Mesenchymal stem cell (in vitro differentiated cells and primary cell): ENCODE measurements around the gene ELMO1.
A peak's percentile ranks its signal among the peaks of the same experiment; 100 is the strongest.

Experiments used
- DNase-seq: peaks from one replicate; pipeline ENCODE4 v3.0.0-alpha.2; 2013
- H2AFZ ChIP-seq: one replicate; pipeline ENCODE4 v1.6.1; 2013; ENCODE audit warnings: low read depth, mild to moderate bottlenecking, control low read depth, inconsistent platforms, low read length, moderate library complexity
- H2AK5ac ChIP-seq: 2 replicates; pipeline ENCODE4 v1.6.1; 2013; ENCODE audit warnings: low read length, moderate library complexity, mild to moderate bottlenecking, inconsistent platforms; ENCODE audit not compliant: severe bottlenecking
- H2BK120ac ChIP-seq: one replicate; pipeline ENCODE4 v1.6.1; 2013; ENCODE audit warnings: low read depth, mild to moderate bottlenecking, inconsistent platforms, low read length, moderate library complexity
- H2BK12ac ChIP-seq, 2 experiments: one replicate each; pipeline ENCODE4 v1.6.1; 2013; ENCODE audit warnings: inconsistent platforms in 2 of 2, low read length in 2 of 2, mild to moderate bottlenecking in 2 of 2, moderate library complexity in 2 of 2, control low read depth in 1 of 2
- H2BK15ac ChIP-seq: one replicate; pipeline ENCODE4 v1.6.1; 2013; ENCODE audit warnings: mild to moderate bottlenecking, low read depth, inconsistent platforms; ENCODE audit not compliant: poor library complexity, severe bottlenecking
- H2BK5ac ChIP-seq: 2 replicates; pipeline ENCODE4 v1.6.1; 2013; ENCODE audit warnings: low read depth, mild to moderate bottlenecking, low read length, control low read depth, inconsistent platforms; ENCODE audit not compliant: poor library complexity, severe bottlenecking
- H3K14ac ChIP-seq, 2 experiments: one replicate each; pipeline ENCODE4 v1.6.1; 2013; ENCODE audit warnings: inconsistent platforms in 2 of 2, low read length in 2 of 2, control low read depth in 1 of 2, mild to moderate bottlenecking in 1 of 2, moderate library complexity in 1 of 2
- H3K18ac ChIP-seq, 2 experiments: one replicate each; pipeline ENCODE4 v1.6.1; 2013; ENCODE audit warnings: inconsistent platforms in 2 of 2, low read length in 2 of 2, control low read depth in 1 of 2, low read depth in 1 of 2, mild to moderate bottlenecking in 1 of 2
- H3K23ac ChIP-seq, 2 experiments: one replicate each; pipeline ENCODE4 v1.6.1; 2013; ENCODE audit warnings: inconsistent platforms in 2 of 2, low read length in 2 of 2, mild to moderate bottlenecking in 2 of 2, moderate library complexity in 2 of 2, control low read depth in 1 of 2
- H3K27ac ChIP-seq: 2 replicates; pipeline ENCODE4 v1.5.1; 2013; ENCODE audit warnings: mild to moderate bottlenecking, moderate library complexity, low read length, control low read depth, inconsistent platforms; ENCODE audit not compliant: poor library complexity, severe bottlenecking
- H3K27me3 ChIP-seq, 2 experiments: 2 replicates each; pipeline versions ENCODE4 v1.6.1 to v1.7.0; 2013; ENCODE audit warnings: low read length in 2 of 2, mild to moderate bottlenecking in 2 of 2, moderate library complexity in 2 of 2, control low read depth in 1 of 2, inconsistent platforms in 1 of 2; ENCODE audit not compliant: control insufficient read depth in 1 of 2, insufficient read depth in 1 of 2
- H3K36me3 ChIP-seq, 2 experiments: 2 replicates each; pipeline versions ENCODE4 v1.6.1 to v1.7.0; 2013; ENCODE audit warnings: low read length in 2 of 2, control low read depth in 1 of 2, inconsistent platforms in 1 of 2, low read depth in 1 of 2, mild to moderate bottlenecking in 1 of 2; ENCODE audit not compliant: insufficient read depth in 2 of 2, control insufficient read depth in 1 of 2
- H3K4ac ChIP-seq, 2 experiments: one replicate each; pipeline ENCODE4 v1.6.1; 2013; ENCODE audit warnings: inconsistent platforms in 2 of 2, low read length in 2 of 2, mild to moderate bottlenecking in 2 of 2, moderate library complexity in 2 of 2, control low read depth in 1 of 2, low read depth in 1 of 2
- H3K4me1 ChIP-seq: 2 replicates; pipeline ENCODE4 v1.6.1; 2013; ENCODE audit warnings: low read depth, low read length, control low read depth; ENCODE audit not compliant: control insufficient read depth, insufficient read depth
- H3K4me2 ChIP-seq: 2 replicates; pipeline ENCODE4 v1.6.1; 2013; ENCODE audit warnings: low read length, mild to moderate bottlenecking, inconsistent platforms; ENCODE audit not compliant: poor library complexity, severe bottlenecking
- H3K4me3 ChIP-seq, 2 experiments: 2 replicates each; pipeline versions ENCODE4 v1.5.1 to v1.7.0; 2013; ENCODE audit warnings: low read length in 2 of 2, mild to moderate bottlenecking in 2 of 2, control low read depth in 1 of 2, low read depth in 1 of 2; ENCODE audit not compliant: insufficient read depth in 1 of 2
- H3K79me1 ChIP-seq: replicated peaks from 2 replicates; pipeline ENCODE4 v1.6.1; 2013; ENCODE audit warnings: mild to moderate bottlenecking, control low read depth, low read length, inconsistent platforms; ENCODE audit not compliant: poor library complexity, severe bottlenecking
- H3K9ac ChIP-seq: 2 replicates; pipeline ENCODE4 v1.7.0; 2013; ENCODE audit warnings: mild to moderate bottlenecking, low read length, moderate library complexity
- H3K9me3 ChIP-seq: 2 replicates; pipeline ENCODE4 v1.7.0; 2013; ENCODE audit warnings: mild to moderate bottlenecking, low read length; ENCODE audit not compliant: control insufficient read depth
- H4K8ac ChIP-seq: one replicate; pipeline ENCODE4 v1.6.1; 2013; ENCODE audit warnings: inconsistent platforms, mild to moderate bottlenecking, low read length, moderate library complexity
- H4K91ac ChIP-seq: one replicate; pipeline ENCODE4 v1.6.1; 2013; ENCODE audit warnings: mild to moderate bottlenecking, low read length, inconsistent platforms
- WGBS: methylation state at CpG from one replicate; pipeline ENCODE4 v1.1.7; 2013; ENCODE audit warnings: mixed read lengths; 5-methylcytosine and 5-hydroxymethylcytosine counted together

The ELMO1 gene

GRCh38 chr7:36967387-36967786, 481.3 kb downstream of the ELMO1 start:
- no peak overlapping the region for H3K4me3 ChIP-seq
- H2BK120ac ChIP-seq: no peak overlapping the region
- H2AFZ ChIP-seq: no peak overlapping the region
- no peaks in the 10 kb centered on the region for H3K9me3 ChIP-seq
- H3K27me3 ChIP-seq: no peaks in the 10 kb centered on the region
- H2AK5ac ChIP-seq: no peak overlapping the region
- no peak overlapping the region for H3K23ac ChIP-seq
- WGBS: 13% methylated on average over 4 of the region's 4 CpGs
- H3K27ac ChIP-seq: no peak overlapping the region
- H3K36me3 ChIP-seq: no peaks in the 10 kb centered on the region
- no peak overlapping the region for H2BK5ac ChIP-seq
- no peak overlapping the region for H4K91ac ChIP-seq
- peaks cover 2% of the 10 kb centered on the region for H3K4me1 ChIP-seq
- H4K8ac ChIP-seq: no peak overlapping the region
- no peak overlapping the region for H2BK15ac ChIP-seq
- H2BK12ac ChIP-seq: no peak overlapping the region
- no peak overlapping the region for H3K14ac ChIP-seq
- peak overlapping the region; percentile 44 for H3K9ac ChIP-seq
- no peaks in the 10 kb centered on the region for H3K79me1 ChIP-seq
- peak; percentile 78 for DNase-seq
- H3K18ac ChIP-seq: no peak overlapping the region
- H3K4me2 ChIP-seq: no peak overlapping the region
- H3K4ac ChIP-seq: no peak overlapping the region

DNA sequence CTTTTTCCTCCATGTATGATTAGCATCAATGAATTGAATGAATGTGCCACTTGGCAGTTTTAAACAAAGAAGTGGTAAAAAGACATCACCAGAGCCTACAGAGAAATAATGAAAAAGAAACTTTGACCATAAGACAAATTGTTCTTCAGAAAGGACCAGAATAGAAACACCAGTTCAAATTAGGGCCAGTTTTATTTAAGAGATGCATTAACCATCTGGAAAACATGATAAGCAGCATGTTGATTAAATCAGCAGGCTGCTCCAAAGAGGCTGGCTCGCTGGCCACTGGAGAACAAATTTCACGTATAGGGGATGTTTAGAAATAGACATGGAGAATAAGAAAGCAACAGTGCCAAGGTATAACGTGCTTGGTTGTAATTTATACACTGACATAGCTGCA, 482.0 kb downstream of the ELMO1 start:
- H3K79me1 ChIP-seq: no peaks in the 10 kb centered on the region

DNA sequence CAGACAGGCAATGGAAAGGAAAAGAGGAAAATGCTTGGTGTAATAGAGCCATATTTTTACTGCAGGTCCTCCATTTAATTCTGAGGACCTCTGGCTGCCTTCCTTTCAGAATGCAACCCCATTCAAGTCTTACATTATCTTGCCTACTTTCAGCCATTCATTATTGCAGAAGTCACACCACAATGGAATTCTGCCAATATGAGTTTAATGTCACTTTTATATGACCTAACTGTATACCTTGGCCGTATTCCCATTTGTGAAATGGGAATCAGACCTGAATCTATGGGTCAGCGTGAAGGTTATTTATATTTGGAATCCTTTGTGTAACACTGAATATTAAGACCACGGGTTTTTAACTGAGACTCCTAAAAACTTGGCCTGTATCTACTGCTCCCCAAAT, 482.6 kb downstream of the ELMO1 start:
- 98% methylated on average over 3 of the region's 3 CpGs for WGBS
- no peak overlapping the region for H4K91ac ChIP-seq
- no peak overlapping the region for H3K4me3 ChIP-seq
- peaks cover 3% of the 10 kb centered on the region for H3K4me1 ChIP-seq
- H3K23ac ChIP-seq: no peak overlapping the region
- H2BK12ac ChIP-seq: no peak overlapping the region
- H3K79me1 ChIP-seq: no peaks in the 10 kb centered on the region
- H2BK120ac ChIP-seq: no peak overlapping the region
- H3K4ac ChIP-seq: no peak overlapping the region
- H3K27ac ChIP-seq: no peak overlapping the region
- DNase-seq: no peak
- no peak overlapping the region for H2BK5ac ChIP-seq
- H3K4me2 ChIP-seq: no peak overlapping the region
- H2BK15ac ChIP-seq: no peak overlapping the region
- H3K27me3 ChIP-seq: no peaks in the 10 kb centered on the region
- H3K14ac ChIP-seq: no peak overlapping the region
- H4K8ac ChIP-seq: no peak overlapping the region
- H3K18ac ChIP-seq: no peak overlapping the region
- H2AK5ac ChIP-seq: no peak overlapping the region
- no peak overlapping the region for H3K9ac ChIP-seq
- no peaks in the 10 kb centered on the region for H3K9me3 ChIP-seq
- H2AFZ ChIP-seq: no peak overlapping the region
- no peaks in the 10 kb centered on the region for H3K36me3 ChIP-seq

More for the DNA sequence above, 482.0 kb downstream of the ELMO1 start:
- Histone ChIP-seq H4K91ac (no peak overlapping the region), H3K4me3 (no peak overlapping the region), H4K8ac (no peak overlapping the region), H3K14ac (no peak overlapping the region), H2AFZ (no peak overlapping the region), H3K36me3 (no peaks in the 10 kb centered on the region), H2AK5ac (no peak overlapping the region), H3K9ac (no peak overlapping the region), H3K4me1 (peaks cover 2% of the 10 kb centered on the region), H3K9me3 (no peaks in the 10 kb centered on the region), H3K18ac (no peak overlapping the region), H3K4me2 (no peak overlapping the region), H2BK120ac (no peak overlapping the region), H3K27me3 (no peaks in the 10 kb centered on the region), H2BK5ac (no peak overlapping the region), H3K4ac (no peak overlapping the region), H3K27ac (no peak overlapping the region), H2BK12ac (no peak overlapping the region), H2BK15ac (no peak overlapping the region), H3K23ac (no peak overlapping the region)
- no peak for DNase-seq
- WGBS: 57% methylated on average over 3 of the region's 3 CpGs

- Histone ChIP-seq H3K14ac (no peak overlapping the region), H3K27me3 (no peaks in the 10 kb centered on the region), H3K9ac (no peak overlapping the region), H2AK5ac (no peak overlapping the region), H3K18ac (no peak overlapping the region), H2BK120ac (no peak overlapping the region), H3K4ac (no peak overlapping the region), H3K23ac (no peak overlapping the region), H3K27ac (no peak overlapping the region), H3K79me1 (no peaks in the 10 kb centered on the region), H2BK15ac (no peak overlapping the region), H3K4me1 (peaks cover 3% of the 10 kb centered on the region), H2BK5ac (no peak overlapping the region), H3K4me3 (no peak overlapping the region), H3K4me2 (no peak overlapping the region), H4K91ac (no peak overlapping the region), H2BK12ac (no peak overlapping the region), H3K36me3 (no peaks in the 10 kb centered on the region), H2AFZ (no peak overlapping the region), H3K9me3 (no peaks in the 10 kb centered on the region), H4K8ac (no peak overlapping the region)
- DNase-seq: no peak
- WGBS: no CpG with 5 or more reads among the region's 1 CpG
These were observed 483.0 kb downstream of the ELMO1 start for GRCh38 chr7:36965625-36966024.
